Duodenal mucosa (tissue), 2 donors: ENCODE data around the gene CBX2.

Source experiments
- H3K27ac ChIP-seq: one replicate; pipeline ENCODE4 v1.7.0; 2013; ENCODE audit warnings: low read depth, low read length
- H3K27me3 ChIP-seq, 2 donors: one replicate each; pipeline ENCODE4 v1.7.0; 2013; ENCODE audit warnings: low read length in 2 of 2, control low read depth in 1 of 2; ENCODE audit not compliant: insufficient read depth in 2 of 2, control insufficient read depth in 1 of 2
- H3K36me3 ChIP-seq, 2 donors: one replicate each; pipeline ENCODE4 v1.7.0; 2013; ENCODE audit warnings: low read length in 2 of 2, control low read depth in 1 of 2; ENCODE audit not compliant: insufficient read depth in 2 of 2, control insufficient read depth in 1 of 2
- H3K4me1 ChIP-seq, 2 donors: one replicate each; pipeline ENCODE4 v1.7.0; 2013; ENCODE audit warnings: low read length in 2 of 2, control low read depth in 1 of 2; ENCODE audit not compliant: insufficient read depth in 2 of 2, control insufficient read depth in 1 of 2
- H3K4me3 ChIP-seq, 2 donors: one replicate each; pipeline ENCODE4 v1.7.0; 2013; ENCODE audit warnings: low read length in 2 of 2, low read depth in 1 of 2
- H3K9ac ChIP-seq, 2 donors: one replicate each; pipeline ENCODE4 v1.7.0; 2013; ENCODE audit warnings: low read length in 2 of 2, low read depth in 1 of 2
- H3K9me3 ChIP-seq, 2 donors: one replicate each; pipeline ENCODE4 v1.7.0; 2013; ENCODE audit warnings: low read length in 2 of 2, control low read depth in 1 of 2; ENCODE audit not compliant: control insufficient read depth in 1 of 2

CBX2 gene

GRCh38 chr17:79821331-79822095, 43.6 kb downstream of the CBX2 start:
- H3K36me3 ChIP-seq: no peaks in the 10 kb centered on the region
- H3K4me3 ChIP-seq: no peak overlapping the region
- H3K27ac ChIP-seq: no peak overlapping the region
- H3K9ac ChIP-seq: no peak overlapping the region
- H3K9me3 ChIP-seq: no peaks in the 10 kb centered on the region
- peaks cover 12 to 20% of the 10 kb centered on the region in 2 donors for H3K4me1 ChIP-seq
- H3K27me3 ChIP-seq: peaks cover 5 to 19% of the 10 kb centered on the region in 2 donors

GRCh38 chr17:79822583-79823124, 44.7 kb downstream of the CBX2 start:
- H3K4me1 ChIP-seq: peaks cover 17 to 23% of the 10 kb centered on the region in 2 donors
- no peak overlapping the region for H3K27ac ChIP-seq
- peaks cover 3 to 8% of the 10 kb centered on the region in 2 donors for H3K27me3 ChIP-seq
- no peak overlapping the region for H3K9ac ChIP-seq
- H3K9me3 ChIP-seq: no peaks in the 10 kb centered on the region
- no peak overlapping the region for H3K4me3 ChIP-seq
- H3K36me3 ChIP-seq: no peaks in the 10 kb centered on the region

- H3K9me3 ChIP-seq: no peaks in the 10 kb centered on the region
- H3K27me3 ChIP-seq: peaks cover 0 to 3% of the 10 kb centered on the region in 2 donors
- H3K27ac ChIP-seq: no peak overlapping the region
- H3K4me3 ChIP-seq: no peak overlapping the region
- no peaks in the 10 kb centered on the region for H3K36me3 ChIP-seq
- H3K4me1 ChIP-seq: peaks cover 19 to 30% of the 10 kb centered on the region in 2 donors
- H3K9ac ChIP-seq: no peak overlapping the region
Observed at GRCh38 chr17:79824234-79824633, 46.3 kb downstream of the CBX2 start.

GRCh38 chr17:79824893-79825579, 47.1 kb downstream of the CBX2 start:
- peaks cover 0 to 3% of the 10 kb centered on the region in 2 donors for H3K27me3 ChIP-seq
- no peaks in the 10 kb centered on the region for H3K36me3 ChIP-seq
- no peak overlapping the region for H3K9ac ChIP-seq

GRCh38 chr17:79825580-79825921, 47.6 kb downstream of the CBX2 start:
- peaks cover 0 to 3% of the 10 kb centered on the region in 2 donors for H3K27me3 ChIP-seq
- peaks cover 21 to 35% of the 10 kb centered on the region in 2 donors for H3K4me1 ChIP-seq
- no peak overlapping the region for H3K27ac ChIP-seq
- H3K36me3 ChIP-seq: no peaks in the 10 kb centered on the region
- no peak overlapping the region for H3K4me3 ChIP-seq
- no peaks in the 10 kb centered on the region for H3K9me3 ChIP-seq
- H3K9ac ChIP-seq: no peak overlapping the region

More at GRCh38 chr17:79824893-79825579, 47.1 kb downstream of the CBX2 start:
- H3K4me1 ChIP-seq: peaks cover 19 to 35% of the 10 kb centered on the region in 2 donors
- H3K9me3 ChIP-seq: no peaks in the 10 kb centered on the region
- H3K27ac ChIP-seq: no peak overlapping the region
- no peak overlapping the region for H3K4me3 ChIP-seq

- H3K9ac ChIP-seq: no peak overlapping the region
Observed at GRCh38 chr17:79826204-79826680, 48.3 kb downstream of the CBX2 start.

GRCh38 chr17:79826841-79827578, 49.1 kb downstream of the CBX2 start:
- no peaks in the 10 kb centered on the region for H3K9me3 ChIP-seq
- H3K9ac ChIP-seq: no peak overlapping the region
- no peak overlapping the region for H3K4me3 ChIP-seq
- no peak overlapping the region for H3K27ac ChIP-seq
- peaks cover 0 to 3% of the 10 kb centered on the region in 2 donors for H3K27me3 ChIP-seq
- peaks cover 32 to 44% of the 10 kb centered on the region in 2 donors for H3K4me1 ChIP-seq
- H3K36me3 ChIP-seq: no peaks in the 10 kb centered on the region

More at GRCh38 chr17:79826204-79826680, 48.3 kb downstream of the CBX2 start:
- Histone ChIP-seq H3K4me3 (no peak overlapping the region), H3K27ac (no peak overlapping the region), H3K9me3 (no peaks in the 10 kb centered on the region), H3K4me1 (peaks cover 27 to 37% of the 10 kb centered on the region in 2 donors), H3K36me3 (no peaks in the 10 kb centered on the region), H3K27me3 (peaks cover 0 to 3% of the 10 kb centered on the region in 2 donors)

- Histone ChIP-seq H3K27ac (no peak overlapping the region), H3K36me3 (peaks cover 0 to 3% of the 10 kb centered on the region in 2 donors), H3K9me3 (no peaks in the 10 kb centered on the region), H3K9ac (no peak overlapping the region), H3K27me3 (peaks cover 0 to 3% of the 10 kb centered on the region in 2 donors), H3K4me1 (peaks cover 37 to 52% of the 10 kb centered on the region in 2 donors), H3K4me3 (no peak overlapping the region)
Observed at GRCh38 chr17:79829004-79829403, 51.1 kb downstream of the CBX2 start.

GRCh38 chr17:79829457-79829856, 51.5 kb downstream of the CBX2 start:
- Histone ChIP-seq H3K9me3 (no peaks in the 10 kb centered on the region), H3K27ac (no peak overlapping the region), H3K4me1 (peaks cover 37 to 52% of the 10 kb centered on the region in 2 donors), H3K36me3 (peaks cover 0 to 4% of the 10 kb centered on the region in 2 donors), H3K9ac (no peak overlapping the region), H3K27me3 (peaks cover 0 to 3% of the 10 kb centered on the region in 2 donors), H3K4me3 (no peak overlapping the region)
